Kidney epithelial cell (primary cell): ENCODE results near the gene DHX8. TPM values are rescaled to one million over a fixed set of nuclear protein-coding genes. Genes with fewer than 3 reads are reported as not detected.
A peak's percentile ranks its signal among the peaks of the same experiment; 100 is the strongest.

ENCODE experiments used
- DNase-seq: peaks from one replicate; pipeline ENCODE4 v3.0.0-alpha.2; 2010; ENCODE audit warnings: low read depth
- H3K27me3 ChIP-seq: 2 replicates; pipeline ENCODE4 v1.6.0; 2011; ENCODE audit warnings: low read length; ENCODE audit not compliant: control insufficient read depth, insufficient read depth
- H3K36me3 ChIP-seq: 2 replicates; pipeline ENCODE4 v1.5.1; 2011; ENCODE audit warnings: low read length; ENCODE audit not compliant: control insufficient read depth, insufficient read depth
- H3K4me3 ChIP-seq: 2 replicates; pipeline ENCODE4 v1.5.1; 2011; ENCODE audit warnings: low read depth, mild to moderate bottlenecking, control low read depth, low read length
- total RNA-seq: library from RNA; depleted of rRNA; stranded (reverse); fragments of >200 nt; gene quantifications from 2 replicates; pipeline ENCODE4 v1.2.3, GENCODE V29; 2015
- TF ChIP-seq, protein P1 (sequence below): IDR thresholded peaks from 2 replicates; pipeline ENCODE4 v1.5.1; 2011; ENCODE audit warnings: mild to moderate bottlenecking, moderate library complexity, low read length, control low read depth, inconsistent platforms; ENCODE audit not compliant: insufficient read depth, poor library complexity, severe bottlenecking

The DHX8 gene
- total RNA-seq, 1 donor from 2014 or later = 29.9 TPM

DNA sequence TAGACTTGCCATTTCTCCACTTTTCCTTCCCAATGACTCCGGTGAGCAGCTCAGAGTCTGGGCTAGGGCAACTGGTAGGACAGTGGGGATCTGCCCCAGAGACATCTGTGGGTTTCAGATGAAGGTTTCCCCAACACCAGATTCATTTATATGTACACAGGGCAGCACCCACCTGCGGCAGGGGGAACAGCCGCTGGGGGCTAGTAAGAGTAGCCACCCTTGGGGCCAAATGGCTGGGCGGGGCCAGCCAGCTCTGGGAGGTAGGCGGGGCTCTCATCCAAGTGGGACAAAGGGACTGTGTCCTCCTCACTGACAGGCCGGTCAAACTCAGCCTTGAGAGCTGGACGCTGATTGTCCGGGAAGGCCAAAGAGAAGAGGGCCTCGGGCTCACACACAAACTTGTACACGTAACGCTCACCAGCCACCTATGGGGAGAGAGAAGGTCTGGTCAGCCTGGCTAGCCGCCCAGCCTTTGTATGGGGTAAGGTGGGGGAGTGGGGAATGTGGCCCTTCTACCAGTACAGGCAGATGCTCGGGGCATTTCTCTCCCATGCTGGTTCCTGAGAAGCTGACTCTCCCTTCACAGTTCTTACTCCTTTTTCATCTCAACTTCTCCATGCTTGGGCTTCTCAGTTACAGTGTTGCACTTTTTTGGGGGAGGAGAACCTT is 44.7 kb downstream of the DHX8 start:
- H3K36me3 ChIP-seq = no peaks in the 10 kb centered on the region
- TF ChIP-seq, protein P1, sequence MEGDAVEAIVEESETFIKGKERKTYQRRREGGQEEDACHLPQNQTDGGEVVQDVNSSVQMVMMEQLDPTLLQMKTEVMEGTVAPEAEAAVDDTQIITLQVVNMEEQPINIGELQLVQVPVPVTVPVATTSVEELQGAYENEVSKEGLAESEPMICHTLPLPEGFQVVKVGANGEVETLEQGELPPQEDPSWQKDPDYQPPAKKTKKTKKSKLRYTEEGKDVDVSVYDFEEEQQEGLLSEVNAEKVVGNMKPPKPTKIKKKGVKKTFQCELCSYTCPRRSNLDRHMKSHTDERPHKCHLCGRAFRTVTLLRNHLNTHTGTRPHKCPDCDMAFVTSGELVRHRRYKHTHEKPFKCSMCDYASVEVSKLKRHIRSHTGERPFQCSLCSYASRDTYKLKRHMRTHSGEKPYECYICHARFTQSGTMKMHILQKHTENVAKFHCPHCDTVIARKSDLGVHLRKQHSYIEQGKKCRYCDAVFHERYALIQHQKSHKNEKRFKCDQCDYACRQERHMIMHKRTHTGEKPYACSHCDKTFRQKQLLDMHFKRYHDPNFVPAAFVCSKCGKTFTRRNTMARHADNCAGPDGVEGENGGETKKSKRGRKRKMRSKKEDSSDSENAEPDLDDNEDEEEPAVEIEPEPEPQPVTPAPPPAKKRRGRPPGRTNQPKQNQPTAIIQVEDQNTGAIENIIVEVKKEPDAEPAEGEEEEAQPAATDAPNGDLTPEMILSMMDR = no peak
- no peak for DNase-seq
- H3K27me3 ChIP-seq = no peaks in the 10 kb centered on the region
- no peak overlapping the region for H3K4me3 ChIP-seq

DNA sequence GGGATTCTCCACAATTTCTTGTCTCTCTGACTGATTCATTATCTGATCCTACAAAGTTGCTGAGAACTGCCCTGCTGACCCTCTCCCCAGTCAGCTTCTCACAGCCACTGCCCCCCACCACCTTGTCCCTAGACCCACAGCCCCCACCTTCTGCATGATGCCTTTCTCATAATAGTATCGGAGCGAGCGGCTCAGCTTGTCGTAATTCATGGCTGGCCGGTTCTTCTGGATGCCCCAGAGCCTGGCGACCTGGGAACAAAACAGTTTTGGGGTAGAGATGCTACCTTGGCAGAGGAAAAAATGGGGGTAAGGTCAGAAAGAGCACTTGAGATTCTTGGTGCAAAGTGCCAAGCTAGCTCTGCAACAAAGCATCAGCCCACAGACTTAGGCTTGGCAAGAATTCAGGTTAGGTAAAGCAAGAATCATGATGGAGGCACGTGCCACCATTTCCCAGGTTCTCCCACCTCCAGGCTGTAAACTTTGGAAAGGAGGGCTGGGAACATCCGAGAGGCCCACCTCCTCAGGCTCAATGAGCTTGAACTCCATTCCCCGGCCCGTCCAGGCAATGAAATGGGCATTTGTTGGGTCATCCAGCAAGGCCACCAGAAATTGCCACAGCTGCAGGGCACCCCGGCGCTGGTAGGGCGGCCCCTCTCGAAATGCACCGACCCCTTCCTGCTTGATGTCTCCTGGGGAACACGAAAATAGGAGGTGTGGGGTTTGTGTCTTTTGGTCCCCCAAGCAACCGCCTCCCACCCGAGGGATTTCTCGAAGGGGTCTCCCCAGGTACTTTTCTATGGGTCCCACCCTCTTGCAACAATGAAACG is 45.4 kb downstream of the DHX8 start:
- DNase-seq = no peak
- Histone ChIP-seq H3K27me3 (no peaks in the 10 kb centered on the region), H3K4me3 (no peak overlapping the region), H3K36me3 (no peaks in the 10 kb centered on the region)
- TF ChIP-seq, protein P1 = no peak

DNA sequence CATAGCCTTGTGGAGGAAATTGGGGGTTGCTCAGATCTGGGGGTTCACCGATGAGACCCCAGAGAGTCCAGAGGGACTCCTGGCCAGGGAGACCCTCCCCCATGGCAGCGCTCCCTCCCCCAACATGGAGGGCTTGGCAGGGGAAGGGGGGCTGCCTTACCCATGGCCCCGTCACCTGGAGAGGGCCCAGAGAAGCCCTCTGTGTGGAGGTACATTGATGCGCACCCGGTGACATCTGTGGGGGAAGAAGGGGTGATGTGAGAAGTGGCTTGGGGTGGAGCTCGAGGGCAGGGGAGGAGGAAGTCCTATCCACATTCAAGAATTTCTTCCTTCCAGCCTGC is 46.1 kb downstream of the DHX8 start:
- no peak for DNase-seq
- H3K36me3 ChIP-seq = no peaks in the 10 kb centered on the region
- TF ChIP-seq, protein P1 = no peak
- H3K27me3 ChIP-seq = no peaks in the 10 kb centered on the region
- H3K4me3 ChIP-seq = peak overlapping the region; percentile 3

DNA sequence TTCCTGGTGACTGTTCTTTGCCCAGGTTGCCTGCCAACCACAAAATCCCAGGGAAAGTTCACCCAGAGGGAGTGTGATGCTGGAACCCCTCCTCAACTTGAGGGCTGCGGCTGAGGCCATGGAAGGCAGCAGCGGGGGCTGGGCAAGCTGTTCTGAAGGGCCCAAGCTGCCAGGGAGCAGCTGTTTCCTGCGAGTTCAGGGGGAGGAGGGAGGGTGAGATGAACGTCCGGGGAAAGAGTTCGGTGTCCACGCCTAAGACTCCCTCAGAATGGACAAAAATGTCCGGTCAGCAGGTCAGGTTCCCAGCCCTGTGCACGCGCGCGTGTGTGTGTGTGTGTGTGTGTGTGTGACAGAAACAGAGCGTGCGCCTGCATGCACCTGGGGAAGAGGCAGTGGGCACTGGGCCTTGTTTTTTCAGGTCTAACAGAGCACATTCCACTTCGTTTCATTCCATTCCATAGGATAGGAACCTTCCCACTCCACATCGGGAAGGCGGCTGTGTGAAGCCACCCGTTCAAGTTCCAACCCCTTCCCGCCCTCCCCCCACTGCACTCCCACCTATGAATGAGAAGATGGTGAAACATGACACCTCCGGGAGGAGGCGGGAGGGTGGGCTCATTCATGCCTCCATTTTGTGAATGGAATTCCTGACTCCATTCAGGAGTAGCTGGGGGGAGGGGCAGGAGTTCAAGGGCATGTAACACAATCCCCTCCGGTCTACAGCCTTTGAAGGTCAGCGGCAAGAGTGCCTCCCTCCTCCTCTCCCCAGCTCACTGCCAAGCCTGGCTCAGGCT is 46.7 kb downstream of the DHX8 start:
- Histone ChIP-seq H3K36me3 (no peaks in the 10 kb centered on the region), H3K27me3 (no peaks in the 10 kb centered on the region), H3K4me3 (peak overlapping the region; percentile 3)
- TF ChIP-seq, protein P1 = no peak
- peak; percentile 85 for DNase-seq

DNA sequence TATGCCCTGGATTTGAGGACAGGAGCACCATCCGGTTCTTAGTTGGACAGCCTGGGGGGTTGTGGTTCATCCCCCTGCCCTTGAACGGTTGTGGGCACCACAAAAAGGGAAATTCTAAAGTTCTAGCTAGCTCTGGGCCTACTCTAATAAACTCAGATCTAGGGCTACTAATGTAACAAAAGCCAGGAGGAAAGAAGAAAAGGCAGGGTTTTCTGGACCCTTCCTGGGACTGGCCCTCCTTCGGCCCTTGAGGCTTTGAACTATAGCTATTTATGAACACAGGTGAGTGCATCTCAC is 47.3 kb downstream of the DHX8 start:
- Histone ChIP-seq H3K4me3 (no peak overlapping the region), H3K36me3 (no peaks in the 10 kb centered on the region), H3K27me3 (no peaks in the 10 kb centered on the region)
- DNase-seq = no peak
- TF ChIP-seq, protein P1 = no peak
